ENCODE measurements around the gene BEST4. TPM values are rescaled to one million over a fixed set of nuclear protein-coding genes. Genes with fewer than 3 reads are reported as not detected.
"Not testable (repeated sequence)": the region's sequence is repeated elsewhere in the genome, so short reads cannot be mapped to it uniquely, and the experiment has no call there.

BEST4 gene
- total RNA-seq: under 1 TPM; 0.37 to 0.38 TPM
- long read RNA-seq, donor 1: 0 reads
- long read RNA-seq, donor 2, partial matches to known transcripts: 0 of 2 reads
- long read RNA-seq, donor 2, other reads (novel, unspliced or antisense): 2 of 2 reads

GRCh38 chr1:44788120-44788860 is at the start of gene BEST4:
Gene BEST4, minus strand, starts transcription at chr1:44788170. Its CDS starts 465 bp downstream, at chr1:44787705.
- DNase-seq (ENCODE audit: low spot score): peak; percentile 64

GRCh38 chr1:44835738-44836675 is 48.0 kb upstream of the BEST4 start:
- peak; percentile 96 for DNase-seq (ENCODE audit: low spot score)
- intact Hi-C loops (cut with DNase I): loop anchor here (10.0 kb wide), 2 partner anchors 51 to 179 kb away; partner anchors contain the start of genes BEST4 (in 1 of the 2), HECTD3 (in 1 of the 2) and UROD (in 1 of the 2)

More at GRCh38 chr1:44788120-44788860, at the start of gene BEST4:
- intact Hi-C loops (cut with DNase I): loop anchor here in 1 of 2 donors (10.0 kb wide), 2 partner anchors 47 to 217 kb away; no protein-coding TSS in a partner anchor

GRCh38 chr1:44834328-44834727 is 46.4 kb upstream of the BEST4 start:
- peak; percentile 13 for DNase-seq (ENCODE audit: low spot score)
- intact Hi-C loops (cut with DNase I): loop anchor here (10.0 kb wide), 2 partner anchors 50 to 180 kb away; partner anchors contain the start of genes BEST4 (in 1 of the 2), HECTD3 (in 1 of the 2) and UROD (in 1 of the 2)

GRCh38 chr1:44832056-44832705 is 44.2 kb upstream of the BEST4 start:
- peak; percentile 55 for DNase-seq (ENCODE audit: low spot score)
- intact Hi-C loops (cut with DNase I): loop anchor here (10.0 kb wide), 2 partner anchors 47 to 183 kb away; partner anchors contain the start of genes BEST4 (in 1 of the 2), HECTD3 (in 1 of the 2) and UROD (in 1 of the 2)

- peak; percentile 75 for DNase-seq (ENCODE audit: low spot score)
- intact Hi-C loops (cut with DNase I): loop anchor here (10.0 kb wide), 2 partner anchors 47 to 183 kb away; partner anchors contain the start of genes BEST4 (in 1 of the 2), HECTD3 (in 1 of the 2) and UROD (in 1 of the 2)
Measured at GRCh38 chr1:44831516-44831915, 43.5 kb upstream of the BEST4 start.

GRCh38 chr1:44830900-44831304 is 42.9 kb upstream of the BEST4 start:
- intact Hi-C loops (cut with DNase I): loop anchor here (10.0 kb wide), 2 partner anchors 46 to 184 kb away; partner anchors contain the start of genes BEST4 (in 1 of the 2), HECTD3 (in 1 of the 2) and UROD (in 1 of the 2)
- DNase-seq (ENCODE audit: low spot score): peak; percentile 76

- peak; percentile 75 for DNase-seq (ENCODE audit: low spot score)
Measured at GRCh38 chr1:44829506-44830384, 41.8 kb upstream of the BEST4 start.

GRCh38 chr1:44828841-44829440 is 41.0 kb upstream of the BEST4 start:
- intact Hi-C loops (cut with DNase I): no loop called here
- DNase-seq (ENCODE audit: low spot score): peak; percentile 78

More at GRCh38 chr1:44829506-44830384, 41.8 kb upstream of the BEST4 start:
- intact Hi-C loops (cut with DNase I): loop anchor here (10.0 kb wide), 2 partner anchors 45 to 185 kb away; partner anchors contain the start of genes BEST4 (in 1 of the 2), HECTD3 (in 1 of the 2) and UROD (in 1 of the 2)

GRCh38 chr1:44828003-44828651 is 40.2 kb upstream of the BEST4 start:
- DNase-seq (ENCODE audit: low spot score): peak; percentile 72
- intact Hi-C loops (cut with DNase I): no loop called here

GRCh38 chr1:44827197-44828002 is 39.4 kb upstream of the BEST4 start:
- peak; percentile 79 for DNase-seq (ENCODE audit: low spot score)
- intact Hi-C loops (cut with DNase I): no loop called here

- intact Hi-C loops (cut with DNase I): no loop called here
- peak; percentile 94 for DNase-seq (ENCODE audit: low spot score)
Measured at GRCh38 chr1:44826375-44827196, 38.6 kb upstream of the BEST4 start.

- DNase-seq (ENCODE audit: low spot score): peak; percentile 12
- intact Hi-C loops (cut with DNase I): not testable (repeated sequence)
Measured at GRCh38 chr1:44824392-44824791, 36.4 kb upstream of the BEST4 start.

- DNase-seq (ENCODE audit: low spot score): peak; percentile 68
- intact Hi-C loops (cut with DNase I): no loop called here
Measured at GRCh38 chr1:44822981-44823451, 35.0 kb upstream of the BEST4 start.

- intact Hi-C loops (cut with DNase I): no loop called here
- DNase-seq (ENCODE audit: low spot score): peak; percentile 73
Measured at GRCh38 chr1:44822131-44822701, 34.2 kb upstream of the BEST4 start.
